Lower lobe of right lung (tissue), 2 donors: Measurements from ENCODE around the gene WDR82. TPM values are rescaled to one million over a fixed set of nuclear protein-coding genes. Genes with fewer than 3 reads are reported as not detected.

Experiments used
- ATAC-seq, 2 donors: fragments of 200-7000 bp; cut with Tn5 transposase; one replicate each; pipeline ENCODE4 v1.9.1; 2020 to 2022; ENCODE audit warnings: mild to moderate bottlenecking in 2 of 2, moderate library complexity in 2 of 2
- DNase-seq: peaks from one replicate; pipeline ENCODE4 v3.0.0-alpha.2; 2020
- H3K27ac ChIP-seq: fragments of 200-600 bp; one replicate; pipeline ENCODE4 v1.8.0; 2022
- H3K27me3 ChIP-seq: fragments of 200-600 bp; one replicate; pipeline ENCODE4 v1.8.0; 2022; ENCODE audit warnings: low read depth
- H3K36me3 ChIP-seq: fragments of 200-600 bp; one replicate; pipeline ENCODE4 v1.8.0; 2022; ENCODE audit warnings: mild to moderate bottlenecking
- H3K4me1 ChIP-seq: fragments of 200-600 bp; one replicate; pipeline ENCODE4 v1.8.0; 2022
- H3K4me3 ChIP-seq: fragments of 200-600 bp; one replicate; pipeline ENCODE4 v1.8.0; 2022; ENCODE audit warnings: mild to moderate bottlenecking
- H3K9me3 ChIP-seq: fragments of 200-600 bp; one replicate; pipeline ENCODE4 v1.8.0; 2022
- CTCF ChIP-seq: fragments of 200-600 bp; IDR thresholded peaks from one replicate; pipeline ENCODE4 v1.8.0; 2022; ENCODE audit warnings: antibody characterized with exemption, mild to moderate bottlenecking
- intact Hi-C: fragments of 100-400 bp; cut with DNase I; formaldehyde crosslinking; loops from one replicate; pipeline ENCODE4 v1.11.0; 2022
- total RNA-seq: library from RNA; stranded (reverse); fragmentation: NEBNext Ultra II Directional; extraction: Animal tissue kit (Norgen Biotek cat#: 25700); gene quantifications from one replicate; pipeline ENCODE4 v1.2.1, GENCODE V29; 2021
- donor health status: DM: no; HTN: yes; CAD: no; lungs with severe emphysema.

WDR82 gene
- total RNA-seq, 1 donor from 2014 or later, result 60.2 TPM

GRCh38 chr3:52243791-52244628 lies 34.4 kb downstream of the WDR82 start:
- no peak for TF ChIP-seq CTCF
- peak overlapping the region; percentile 92 for H3K27ac ChIP-seq
- peak; percentile 25 to 46 for ATAC-seq
- peak overlapping the region; percentile 71 for H3K4me3 ChIP-seq
- H3K4me1 ChIP-seq, result peaks cover 60% of the 10 kb centered on the region
- H3K36me3 ChIP-seq, result peaks cover 12% of the 10 kb centered on the region
- no peaks in the 10 kb centered on the region for H3K27me3 ChIP-seq
- peak; percentile 76 for DNase-seq
- H3K9me3 ChIP-seq, result no peaks in the 10 kb centered on the region
- intact Hi-C loops, result no loop called here

GRCh38 chr3:52242039-52242438 lies 36.4 kb downstream of the WDR82 start:
- H3K4me1 ChIP-seq, result peaks cover 65% of the 10 kb centered on the region
- intact Hi-C loops, result no loop called here

GRCh38 chr3:52240886-52241370 lies 37.5 kb downstream of the WDR82 start:
- intact Hi-C loops, result no loop called here
- Histone ChIP-seq H3K4me3 (no peak overlapping the region), H3K27ac (peak overlapping the region; percentile 93), H3K4me1 (peaks cover 65% of the 10 kb centered on the region), H3K36me3 (no peaks in the 10 kb centered on the region), H3K9me3 (no peaks in the 10 kb centered on the region), H3K27me3 (no peaks in the 10 kb centered on the region)
- DNase-seq (no peak), ATAC-seq (no peak)
- TF ChIP-seq CTCF, result no peak

More at GRCh38 chr3:52242039-52242438, 36.4 kb downstream of the WDR82 start:
- H3K4me3 ChIP-seq, result no peak overlapping the region
- TF ChIP-seq CTCF, result no peak
- ATAC-seq, result no peak
- H3K27ac ChIP-seq, result no peak overlapping the region
- DNase-seq, result no peak
- H3K27me3 ChIP-seq, result no peaks in the 10 kb centered on the region
- H3K9me3 ChIP-seq, result no peaks in the 10 kb centered on the region
- no peaks in the 10 kb centered on the region for H3K36me3 ChIP-seq

GRCh38 chr3:52240059-52240885 lies 38.2 kb downstream of the WDR82 start:
- Histone ChIP-seq H3K4me1 (peaks cover 68% of the 10 kb centered on the region), H3K27ac (peak overlapping the region; percentile 93), H3K9me3 (no peaks in the 10 kb centered on the region), H3K27me3 (no peaks in the 10 kb centered on the region), H3K36me3 (no peaks in the 10 kb centered on the region), H3K4me3 (peak overlapping the region; percentile 99)
- intact Hi-C loops, result no loop called here
- TF ChIP-seq CTCF, result no peak
- peak in 1 of 2 donors; percentile 16 for ATAC-seq
- peak; percentile 64 for DNase-seq
